ENCODE data around the gene ASB18. TPM values are rescaled to one million over a fixed set of nuclear protein-coding genes. Genes with fewer than 3 reads are reported as not detected.

ASB18 gene
- total RNA-seq, 4 donors from 2014 or later: not detected

DNA sequence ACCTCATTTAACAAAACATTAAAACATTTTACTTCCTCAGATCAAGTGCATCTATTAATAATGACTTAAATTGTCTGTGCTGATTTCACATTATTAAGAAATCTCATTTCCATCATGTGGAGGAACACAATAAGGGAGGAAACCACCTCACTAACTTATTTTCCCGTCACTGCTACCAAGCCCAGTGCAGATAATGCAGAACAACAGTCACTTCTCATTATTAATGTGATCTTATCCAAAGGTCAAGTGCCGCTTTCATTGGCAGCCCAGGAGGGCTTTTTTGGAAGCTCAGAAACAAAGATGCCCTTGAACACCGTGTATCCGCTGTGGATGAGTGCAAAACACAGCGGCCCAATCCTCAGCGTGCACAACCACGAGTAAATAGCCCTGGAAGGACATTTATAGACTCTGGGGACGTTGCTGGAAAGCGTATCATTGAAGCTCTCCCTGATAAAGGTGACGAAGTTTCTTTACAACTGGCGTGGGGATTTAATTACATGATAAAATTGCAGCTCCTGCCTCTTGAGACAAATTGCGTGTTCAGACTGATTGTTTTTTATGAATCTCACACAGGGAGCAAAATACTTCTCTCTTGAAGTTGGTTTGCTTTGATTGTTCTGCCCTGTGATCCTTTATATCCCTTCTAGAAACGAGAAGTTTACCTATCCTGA lies 13.2 kb downstream of the ASB18 start:
- intact Hi-C loops (cut with DNase I; ENCODE audit: low total_unique reads): no loop called here
- 30 to 31% methylated on average over 2 to 13 of the region's 13 CpGs for WGBS, 2 donors (ENCODE audit: low coverage in 1 of 2)

DNA sequence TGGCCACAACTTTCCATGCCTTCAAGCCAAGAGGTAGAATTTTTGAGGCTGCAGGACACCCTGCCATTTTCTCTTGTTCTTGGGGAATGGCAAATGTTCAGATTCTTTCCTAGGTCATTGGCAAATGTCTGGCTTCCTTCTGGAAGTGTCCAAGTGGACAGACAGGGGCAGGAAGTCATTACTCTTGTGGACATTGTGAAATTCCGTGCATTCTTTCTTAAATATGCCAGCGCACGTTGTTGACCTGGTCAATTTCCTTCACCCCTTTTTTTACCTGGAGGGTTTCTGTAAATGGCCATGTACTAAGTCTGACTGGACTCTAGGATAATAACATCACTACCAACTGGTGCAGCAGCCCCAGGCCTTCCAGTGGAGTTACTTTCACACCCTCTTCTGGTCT lies 13.9 kb downstream of the ASB18 start:
- WGBS, 2 donors (ENCODE audit: low coverage in 1 of 2): 0 to 42% methylated on average over 1 to 3 of the region's 3 CpGs
- no peaks in the 10 kb centered on the region for H3K36me3 ChIP-seq

More for the DNA sequence above, 13.2 kb downstream of the ASB18 start:
- no peak overlapping the region for H3K27ac ChIP-seq
- H3K27me3 ChIP-seq: peaks cover 20% of the 10 kb centered on the region
- DNase-seq: no peak
- in situ Hi-C loops (cut with MboI; ENCODE audit: low pct_ligation_motif_present in 1 of 4, low pct_unique_long_range_greater_than_20kb in 1 of 4, low sequenced_read_pairs in 3 of 4): no loop called here
- no peaks in the 10 kb centered on the region for H3K4me1 ChIP-seq
- H3K9me3 ChIP-seq: no peaks in the 10 kb centered on the region
- no peaks in the 10 kb centered on the region for H3K36me3 ChIP-seq
- TF ChIP-seq POLR2AphosphoS5 (IDR thresholded peaks at IDR 0.05) (no peak), CTCF (IDR thresholded peaks at IDR 0.05) (no peak), EP300 (IDR thresholded peaks at IDR 0.05; ENCODE audit: low read depth) (no peak), POLR2A (IDR thresholded peaks at IDR 0.05) (no peak)
- no peak overlapping the region for H3K4me3 ChIP-seq

GRCh38 chr2:236249066-236249465 lies 15.1 kb downstream of the ASB18 start:
- Histone ChIP-seq H3K4me1 (no peaks in the 10 kb centered on the region), H3K27ac (no peak overlapping the region), H3K9me3 (no peaks in the 10 kb centered on the region), H3K4me3 (no peak overlapping the region), H3K36me3 (no peaks in the 10 kb centered on the region), H3K27me3 (peaks cover 18% of the 10 kb centered on the region)
- in situ Hi-C loops (cut with MboI; ENCODE audit: low pct_ligation_motif_present in 1 of 4, low pct_unique_long_range_greater_than_20kb in 1 of 4, low sequenced_read_pairs in 3 of 4) (no loop called here), intact Hi-C loops (cut with DNase I; ENCODE audit: low total_unique reads) (no loop called here)
- TF ChIP-seq POLR2A (IDR thresholded peaks at IDR 0.05) (no peak), POLR2AphosphoS5 (IDR thresholded peaks at IDR 0.05) (no peak), EP300 (IDR thresholded peaks at IDR 0.05; ENCODE audit: low read depth) (no peak), CTCF (IDR thresholded peaks at IDR 0.05) (no peak)
- DNase-seq: no peak
- 74 to 82% methylated on average over 2 of the region's 2 CpGs for WGBS, 2 donors (ENCODE audit: low coverage in 1 of 2)

More for the DNA sequence above, 13.9 kb downstream of the ASB18 start:
- Histone ChIP-seq H3K27me3 (peaks cover 18% of the 10 kb centered on the region), H3K9me3 (no peaks in the 10 kb centered on the region), H3K27ac (no peak overlapping the region), H3K4me3 (no peak overlapping the region), H3K4me1 (no peaks in the 10 kb centered on the region)
- intact Hi-C loops (cut with DNase I; ENCODE audit: low total_unique reads) (no loop called here), in situ Hi-C loops (cut with MboI; ENCODE audit: low pct_ligation_motif_present in 1 of 4, low pct_unique_long_range_greater_than_20kb in 1 of 4, low sequenced_read_pairs in 3 of 4) (no loop called here)
- TF ChIP-seq POLR2AphosphoS5 (IDR thresholded peaks at IDR 0.05): no peak
- no peak for TF ChIP-seq EP300 (IDR thresholded peaks at IDR 0.05; ENCODE audit: low read depth)
- no peak for DNase-seq

- DNase-seq: no peak
- intact Hi-C loops (cut with DNase I; ENCODE audit: low total_unique reads) (no loop called here), in situ Hi-C loops (cut with MboI; ENCODE audit: low pct_ligation_motif_present in 1 of 4, low pct_unique_long_range_greater_than_20kb in 1 of 4, low sequenced_read_pairs in 3 of 4) (no loop called here)
- Histone ChIP-seq H3K4me3 (no peak overlapping the region), H3K27ac (no peak overlapping the region), H3K36me3 (no peaks in the 10 kb centered on the region), H3K9me3 (no peaks in the 10 kb centered on the region), H3K27me3 (peaks cover 18% of the 10 kb centered on the region), H3K4me1 (no peaks in the 10 kb centered on the region)
- TF ChIP-seq POLR2AphosphoS5 (IDR thresholded peaks at IDR 0.05): no peak
- TF ChIP-seq EP300 (IDR thresholded peaks at IDR 0.05; ENCODE audit: low read depth): no peak
- TF ChIP-seq POLR2A (IDR thresholded peaks at IDR 0.05): no peak
- TF ChIP-seq CTCF (IDR thresholded peaks at IDR 0.05): no peak
- 50 to 79% methylated on average over 3 of the region's 3 CpGs for WGBS, 2 donors (ENCODE audit: low coverage in 1 of 2)
Observed at GRCh38 chr2:236246711-236247246, 17.4 kb downstream of the ASB18 start.

Data from transverse colon (tissue), 4 donors.